ENCODE data around the gene CAV1.
"Not testable (repeated sequence)": the region's sequence is repeated elsewhere in the genome, so short reads cannot be mapped to it uniquely, and the experiment has no call there.

Gene CAV1, protein sequence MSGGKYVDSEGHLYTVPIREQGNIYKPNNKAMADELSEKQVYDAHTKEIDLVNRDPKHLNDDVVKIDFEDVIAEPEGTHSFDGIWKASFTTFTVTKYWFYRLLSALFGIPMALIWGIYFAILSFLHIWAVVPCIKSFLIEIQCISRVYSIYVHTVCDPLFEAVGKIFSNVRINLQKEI

DNA sequence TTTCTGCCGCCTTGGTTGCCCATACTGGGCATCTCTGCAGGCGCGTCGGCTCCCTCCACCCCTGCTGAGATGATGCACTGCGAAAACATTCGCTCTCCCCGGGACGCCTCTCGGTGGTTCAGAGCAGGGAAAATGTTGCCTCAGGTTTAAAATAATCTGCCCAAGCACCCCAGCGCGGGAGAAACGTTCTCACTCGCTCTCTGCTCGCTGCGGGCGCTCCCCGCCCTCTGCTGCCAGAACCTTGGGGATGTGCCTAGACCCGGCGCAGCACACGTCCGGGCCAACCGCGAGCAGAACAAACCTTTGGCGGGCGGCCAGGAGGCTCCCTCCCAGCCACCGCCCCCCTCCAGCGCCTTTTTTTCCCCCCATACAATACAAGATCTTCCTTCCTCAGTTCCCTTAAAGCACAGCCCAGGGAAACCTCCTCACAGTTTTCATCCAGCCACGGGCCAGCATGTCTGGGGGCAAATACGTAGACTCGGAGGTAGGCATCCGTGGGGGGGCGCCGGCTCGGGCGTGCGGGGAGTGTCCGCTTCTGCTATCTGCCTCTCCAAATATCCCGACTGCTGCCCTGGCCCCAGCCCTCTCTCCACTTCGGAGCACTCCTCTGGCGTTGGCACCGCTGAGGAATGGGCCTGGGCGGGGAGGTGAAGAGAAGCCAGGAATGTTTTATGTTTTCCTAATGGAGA lies at the start of gene CAV1:
Gene CAV1, plus strand, starts transcription at position 428 of the 689 bp plus-strand sequence. Its CDS starts 27 bp downstream, at position 455.
- no peak for DNase-seq

DNA sequence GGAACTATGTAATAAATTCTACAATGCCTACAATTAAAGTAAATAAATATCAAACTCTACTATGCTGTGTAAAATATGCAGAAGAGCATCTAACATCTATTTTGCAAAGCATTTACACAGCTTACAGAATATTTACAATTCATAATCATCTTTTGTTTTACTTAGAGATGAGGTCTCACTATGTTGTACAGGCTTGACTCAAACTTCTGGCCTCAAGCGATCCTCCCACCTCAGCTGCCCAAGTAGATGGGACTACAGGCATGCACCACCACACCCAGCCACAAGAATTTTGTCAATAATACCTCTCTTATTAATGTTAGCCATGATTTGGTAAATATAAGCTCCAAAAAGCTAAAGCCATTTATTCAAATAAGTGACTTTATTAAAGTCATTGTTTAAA lies 47.2 kb upstream of the CAV1 start:
- DNase-seq, result no peak

DNA sequence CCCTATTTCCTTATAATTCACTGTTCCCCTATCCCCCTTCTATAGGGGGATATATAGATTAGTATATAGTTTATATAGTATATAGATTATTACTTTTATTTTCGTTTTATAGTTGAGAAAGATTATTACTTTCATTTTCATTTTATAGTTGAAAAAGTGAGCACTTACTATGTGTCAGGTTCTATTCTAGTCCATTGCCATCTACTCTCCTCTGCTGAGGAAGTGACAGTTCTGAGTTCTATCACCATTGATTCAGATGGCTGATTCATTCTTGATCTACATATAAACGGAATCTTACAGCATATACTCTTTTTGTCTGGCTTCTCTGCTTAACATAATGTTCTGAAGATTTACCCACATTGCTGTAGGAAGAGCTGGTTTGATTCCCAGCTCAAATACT lies 46.0 kb upstream of the CAV1 start:
- DNase-seq, result no peak

DNA sequence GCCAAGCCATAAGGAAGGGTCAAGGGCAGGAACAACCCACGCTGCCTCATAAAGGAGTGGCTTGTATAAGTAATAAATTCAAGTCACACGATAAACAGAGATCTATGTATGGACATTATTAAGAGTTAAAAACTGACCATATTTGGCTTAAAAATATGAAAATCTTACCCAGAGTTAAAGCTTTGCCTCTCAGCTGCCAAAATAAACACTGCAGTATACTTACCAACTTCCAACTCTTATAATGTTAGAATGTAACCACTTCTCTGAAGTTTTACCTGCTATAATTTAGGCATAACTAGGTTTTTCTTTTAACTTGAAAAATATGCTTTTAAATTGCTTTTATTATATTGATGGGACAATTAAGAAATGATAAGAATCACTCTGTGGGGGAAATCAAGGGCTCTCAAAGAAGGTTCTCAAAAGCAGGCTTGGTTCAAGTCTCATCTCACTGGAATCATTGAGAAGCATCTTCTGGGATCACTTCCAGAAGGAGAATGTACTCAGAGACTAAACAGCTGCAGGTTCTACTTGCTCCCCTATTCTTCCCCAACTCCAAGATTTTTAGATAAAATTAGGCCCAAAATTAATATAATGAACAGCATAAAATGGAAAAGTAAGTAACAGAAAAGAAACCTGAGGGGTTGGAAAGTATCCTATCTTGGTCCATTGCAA lies 41.4 kb upstream of the CAV1 start:
- no peak for DNase-seq

DNA sequence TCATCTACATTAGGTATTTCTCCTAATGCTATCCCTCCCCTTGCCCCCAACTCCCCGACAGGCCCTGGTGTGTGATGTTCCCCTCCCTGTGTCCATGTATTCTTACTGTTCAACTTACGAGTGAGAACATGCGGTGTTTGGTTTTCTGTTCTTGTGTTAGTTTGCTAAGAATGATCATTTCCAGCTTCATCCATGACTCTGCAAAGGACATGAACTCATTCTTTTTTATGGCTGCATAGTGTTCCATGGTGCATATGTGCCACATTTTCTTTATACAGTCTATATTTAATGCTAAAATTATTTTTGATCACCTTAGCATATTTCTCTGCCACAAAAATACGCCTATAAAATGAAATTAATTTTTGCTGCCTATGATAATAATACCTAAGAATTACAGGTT lies 40.4 kb upstream of the CAV1 start:
- DNase-seq, result not testable (repeated sequence)

DNA sequence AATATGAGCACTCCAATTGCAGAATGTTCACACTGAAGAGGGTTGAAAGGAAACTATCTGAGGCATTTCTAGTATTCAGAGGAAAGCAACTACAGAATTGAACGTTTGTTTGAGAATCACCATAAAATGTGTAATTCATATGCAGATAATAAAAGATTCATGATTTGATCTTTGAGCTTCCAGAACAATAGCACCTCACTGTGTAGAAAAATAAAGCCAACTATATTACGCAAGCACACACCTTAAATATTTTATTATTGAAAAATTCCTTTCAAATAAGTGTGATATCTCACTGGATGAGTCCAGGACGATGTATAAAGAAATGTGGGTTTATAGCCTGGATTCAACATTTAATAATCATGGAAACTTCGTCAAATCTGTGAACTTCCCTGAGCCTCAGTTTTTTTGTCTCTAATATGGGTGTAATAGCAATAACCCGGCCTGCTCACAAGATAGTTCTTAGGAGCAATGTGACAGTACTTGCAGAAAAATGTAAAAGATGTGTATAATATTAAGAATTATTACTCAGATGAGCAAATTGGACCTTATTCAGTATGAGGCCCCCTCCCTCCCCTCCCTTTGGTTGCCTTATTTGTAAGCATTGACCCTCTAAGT lies 36.8 kb upstream of the CAV1 start:
- DNase-seq, result no peak

DNA sequence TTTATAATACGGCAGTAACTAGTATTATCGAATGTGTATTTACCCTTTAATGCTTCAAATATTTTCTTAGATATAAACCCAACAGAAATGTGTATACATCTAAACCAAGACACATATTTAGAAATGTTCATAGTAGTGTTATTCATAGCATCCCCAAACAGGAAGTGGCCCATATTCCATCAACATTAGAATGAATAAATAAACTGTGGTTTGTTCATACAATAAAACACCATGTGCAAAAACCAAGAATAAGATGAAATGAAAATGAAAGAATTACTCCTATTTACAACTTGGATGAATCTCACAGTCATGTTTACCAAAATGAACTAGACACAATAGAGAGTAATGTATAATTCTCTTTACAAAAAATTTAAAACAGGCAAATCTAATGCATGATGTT lies 34.5 kb upstream of the CAV1 start:
- no peak for DNase-seq

DNA sequence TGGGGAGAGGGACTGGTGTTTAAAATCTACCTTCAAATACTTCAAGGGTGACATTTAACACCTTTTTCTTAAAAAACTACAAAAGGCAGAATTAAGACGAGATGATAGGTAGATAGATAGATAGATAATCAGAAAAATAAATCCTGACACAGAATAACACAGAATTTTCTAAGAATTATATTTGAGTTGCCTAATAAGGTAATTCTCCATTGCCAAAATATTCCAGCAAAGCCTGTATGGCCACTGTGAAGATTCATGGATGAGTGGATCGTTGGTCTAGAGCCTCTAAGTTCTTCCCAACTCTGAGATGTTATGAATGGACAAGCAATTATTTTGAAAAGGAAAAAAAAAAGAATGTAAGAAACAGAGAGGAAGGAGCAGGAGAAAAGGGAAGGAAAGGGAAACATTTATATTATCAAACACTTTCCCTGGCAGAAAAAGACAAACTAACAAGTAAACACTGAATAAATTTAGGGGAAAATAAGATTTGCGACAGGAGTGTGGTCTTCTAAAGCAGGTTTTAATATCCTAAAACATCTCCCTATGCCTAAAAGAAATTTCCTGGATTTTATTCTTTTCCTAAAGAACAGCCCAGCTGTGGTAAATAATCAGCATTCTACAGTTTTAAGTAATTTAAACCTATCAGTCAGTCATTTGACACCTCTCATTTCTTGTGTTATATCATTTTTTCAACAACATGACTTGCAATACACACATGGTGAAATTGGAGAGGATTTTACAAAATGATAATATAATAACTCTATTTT lies 32.8 kb upstream of the CAV1 start:
- DNase-seq, result no peak

DNA sequence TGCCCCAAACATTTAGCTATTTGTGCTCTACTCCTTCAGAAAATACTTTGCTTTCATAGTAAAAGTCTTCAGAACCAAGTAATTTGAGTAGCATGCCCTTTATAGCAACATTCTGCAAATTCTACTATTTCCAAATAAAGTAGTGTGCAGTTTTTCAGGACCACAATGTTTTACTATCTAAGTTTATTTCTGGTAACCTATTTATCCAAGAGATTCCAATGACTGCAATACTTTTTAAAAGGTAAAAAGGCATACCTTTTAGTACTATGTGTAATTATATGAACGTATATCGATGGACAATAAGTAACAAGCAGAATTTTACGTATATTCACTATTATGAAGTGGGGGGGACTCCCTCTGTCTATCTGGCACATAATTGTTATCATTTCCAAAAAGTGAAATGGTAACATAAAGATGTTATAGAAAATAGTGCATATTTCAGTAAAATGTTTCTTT lies 32.2 kb upstream of the CAV1 start:
- DNase-seq, result no peak

DNA sequence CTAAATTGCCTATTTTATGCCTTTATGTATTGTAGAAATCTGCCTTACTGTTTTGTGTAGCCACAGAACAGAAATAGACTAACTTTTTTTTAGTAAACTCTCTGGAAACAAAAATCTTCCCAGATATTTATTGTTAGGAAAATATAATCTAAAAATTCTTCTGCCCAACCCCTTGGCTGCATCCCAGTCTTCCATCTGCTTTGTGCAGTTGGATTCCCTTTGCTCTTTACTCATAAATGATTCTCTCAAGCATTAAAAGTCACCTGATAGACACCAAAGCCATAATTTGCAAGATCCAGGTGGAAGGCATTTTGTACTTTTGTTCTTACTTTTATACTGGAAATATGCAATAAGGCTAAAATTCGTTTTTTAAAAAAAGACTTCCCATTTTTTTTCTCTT lies 31.4 kb upstream of the CAV1 start:
- DNase-seq, result no peak

DNA sequence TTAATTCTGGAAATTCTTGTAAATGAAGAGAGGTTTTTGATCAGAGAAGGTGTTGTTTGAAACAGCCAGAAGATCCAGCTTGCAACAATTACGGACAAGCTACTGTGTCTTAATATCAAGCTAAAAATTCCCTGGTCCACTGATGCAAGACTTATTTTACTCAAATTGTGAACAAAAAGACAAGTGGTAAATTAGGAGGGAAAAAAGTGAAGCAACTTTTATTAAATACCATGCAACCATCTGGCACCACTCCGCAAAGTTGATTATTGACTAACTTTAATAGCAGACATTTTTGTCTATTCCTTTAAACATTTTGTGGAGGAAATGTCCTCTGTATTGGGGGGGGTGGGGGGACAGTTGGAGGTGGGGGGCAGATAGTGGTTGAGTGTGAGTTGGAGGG lies 30.4 kb upstream of the CAV1 start:
- no peak for DNase-seq

DNA sequence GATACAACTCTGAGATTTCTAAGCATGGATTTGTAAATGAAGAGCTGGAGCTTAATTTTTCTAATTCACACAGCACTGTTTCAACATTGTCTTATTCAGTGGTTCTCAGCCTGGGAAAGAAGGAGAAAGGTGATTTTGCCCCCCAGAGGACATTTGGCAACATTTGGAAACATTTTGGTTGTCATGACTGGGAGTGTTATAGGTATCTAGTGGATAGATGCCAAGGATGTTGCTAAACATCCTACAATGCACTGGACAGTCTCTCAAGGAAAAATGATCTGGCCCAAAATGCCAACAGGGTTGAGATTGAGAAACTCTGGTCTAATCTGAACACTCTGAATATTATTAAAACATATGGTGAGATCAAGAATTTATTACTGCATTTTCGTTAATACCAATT lies 29.1 kb upstream of the CAV1 start:
- no peak for DNase-seq

DNA sequence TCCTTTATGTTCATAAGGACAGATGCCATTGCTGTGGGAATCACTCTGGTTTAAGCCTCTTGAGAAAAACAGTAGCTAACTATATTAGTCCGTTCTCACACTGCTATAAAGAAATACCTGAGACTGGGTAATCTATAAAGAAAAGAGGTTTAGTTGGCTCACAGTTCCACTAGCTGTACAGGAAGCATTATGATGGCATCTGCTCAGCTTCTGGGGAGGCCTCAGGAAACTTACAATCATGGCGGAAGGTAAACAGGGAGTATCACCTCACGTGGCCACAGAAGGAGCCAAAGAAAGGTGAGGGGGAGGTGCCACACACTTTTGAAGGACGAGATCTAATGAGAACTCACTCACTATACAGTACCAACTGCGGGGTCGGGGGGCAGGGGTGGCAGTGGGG lies 28.2 kb upstream of the CAV1 start:
- no peak for DNase-seq

DNA sequence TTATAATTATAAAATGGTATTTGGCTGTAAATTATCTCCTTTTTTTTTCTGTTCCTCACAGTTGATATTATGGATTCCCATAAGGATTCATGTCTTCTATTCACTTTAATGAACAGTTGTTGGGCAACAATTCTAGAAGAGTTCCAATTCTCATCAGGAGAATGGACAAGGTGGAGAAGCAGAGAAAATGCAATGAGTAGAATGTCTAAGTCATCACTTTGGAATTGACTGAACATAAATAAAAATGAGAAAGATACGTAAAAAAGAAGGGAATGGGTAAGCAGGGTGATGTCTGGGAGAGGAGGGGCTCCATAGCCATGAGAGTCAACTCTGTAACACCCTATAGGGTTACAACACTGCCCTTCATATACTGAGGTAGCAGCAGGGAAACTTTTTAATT lies 27.1 kb upstream of the CAV1 start:
- no peak for DNase-seq

DNA sequence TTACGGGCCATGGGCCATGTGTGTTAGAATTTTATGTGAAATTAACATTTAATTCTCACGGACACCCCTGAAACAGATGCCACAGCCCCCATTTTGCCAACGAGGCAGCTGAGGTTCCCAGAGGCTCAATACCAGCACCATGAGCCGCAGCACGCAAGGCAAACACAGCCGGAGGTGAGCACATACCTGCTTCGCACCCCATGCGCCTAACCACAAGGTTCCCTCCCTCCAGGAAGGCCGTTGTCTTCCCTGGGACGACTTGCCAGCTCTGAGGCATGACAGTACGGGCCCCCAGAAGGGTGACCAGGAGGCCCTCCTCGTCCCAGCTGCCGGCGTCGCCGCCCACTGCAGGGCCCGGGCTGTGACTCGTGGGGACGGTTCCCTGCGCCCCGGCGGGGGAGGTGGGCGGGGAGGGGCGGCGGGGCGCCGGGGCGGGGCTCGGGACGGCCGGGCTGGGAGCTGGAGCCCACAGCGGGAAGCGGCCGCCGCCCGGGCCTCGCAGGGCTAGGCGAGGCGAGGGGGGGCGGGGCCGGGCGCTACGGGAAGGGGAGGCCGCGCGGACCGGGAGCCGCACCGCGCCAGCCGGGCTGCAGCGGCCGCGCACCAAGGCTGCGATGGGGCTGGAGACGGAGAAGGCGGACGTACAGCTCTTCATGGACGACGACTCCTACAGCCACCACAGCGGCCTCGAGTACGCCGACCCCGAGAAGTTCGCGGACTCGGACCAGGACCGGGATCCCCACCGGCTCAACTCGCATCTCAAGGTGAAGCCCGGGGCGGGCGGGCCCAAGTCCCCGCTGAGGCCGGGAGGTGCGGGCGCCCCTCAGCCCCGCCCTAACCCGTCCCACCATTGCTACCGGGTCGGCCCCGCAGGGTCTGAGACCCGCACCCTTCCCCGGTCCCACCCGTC lies 25.4 kb upstream of the CAV1 start, which contains the start of gene CAV2:
Gene CAV2, plus strand, starts transcription at position 571 of the 910 bp plus-strand sequence. Its CDS starts 44 bp downstream, at position 615.
- peak; percentile 24 for DNase-seq

DNA sequence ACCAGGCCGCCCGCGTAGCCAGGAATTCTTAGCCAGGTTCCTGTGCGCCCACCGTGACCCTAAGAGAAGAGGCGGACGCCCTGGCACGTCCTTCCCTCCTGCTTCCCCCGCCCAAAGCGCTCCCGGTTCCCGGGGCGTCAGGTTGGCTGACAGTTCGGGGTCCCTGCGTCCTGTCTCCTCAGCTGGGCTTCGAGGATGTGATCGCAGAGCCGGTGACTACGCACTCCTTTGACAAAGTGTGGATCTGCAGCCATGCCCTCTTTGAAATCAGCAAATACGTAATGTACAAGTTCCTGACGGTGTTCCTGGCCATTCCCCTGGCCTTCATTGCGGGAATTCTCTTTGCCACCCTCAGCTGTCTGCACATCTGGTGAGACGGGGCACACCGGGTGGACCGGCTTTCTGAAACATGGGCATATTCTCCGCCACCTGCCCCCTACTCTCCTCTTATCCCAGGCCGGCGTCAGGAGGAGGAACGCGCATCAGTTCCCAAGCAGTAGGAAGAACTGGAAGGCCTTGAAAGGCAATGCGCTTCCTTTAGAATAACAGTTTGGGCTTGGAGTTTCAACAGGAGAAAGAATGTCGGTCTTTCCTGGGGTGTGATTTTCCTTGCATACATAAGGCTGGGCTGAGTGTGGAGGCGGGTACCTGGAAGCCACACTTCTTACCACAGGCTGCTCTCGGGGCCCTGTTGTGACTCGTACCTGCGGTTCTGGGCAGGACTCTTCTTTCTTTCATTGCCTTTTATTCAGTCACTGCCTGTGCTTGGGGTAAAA lies 24.6 kb upstream of the CAV1 start:
- no peak for DNase-seq

DNA sequence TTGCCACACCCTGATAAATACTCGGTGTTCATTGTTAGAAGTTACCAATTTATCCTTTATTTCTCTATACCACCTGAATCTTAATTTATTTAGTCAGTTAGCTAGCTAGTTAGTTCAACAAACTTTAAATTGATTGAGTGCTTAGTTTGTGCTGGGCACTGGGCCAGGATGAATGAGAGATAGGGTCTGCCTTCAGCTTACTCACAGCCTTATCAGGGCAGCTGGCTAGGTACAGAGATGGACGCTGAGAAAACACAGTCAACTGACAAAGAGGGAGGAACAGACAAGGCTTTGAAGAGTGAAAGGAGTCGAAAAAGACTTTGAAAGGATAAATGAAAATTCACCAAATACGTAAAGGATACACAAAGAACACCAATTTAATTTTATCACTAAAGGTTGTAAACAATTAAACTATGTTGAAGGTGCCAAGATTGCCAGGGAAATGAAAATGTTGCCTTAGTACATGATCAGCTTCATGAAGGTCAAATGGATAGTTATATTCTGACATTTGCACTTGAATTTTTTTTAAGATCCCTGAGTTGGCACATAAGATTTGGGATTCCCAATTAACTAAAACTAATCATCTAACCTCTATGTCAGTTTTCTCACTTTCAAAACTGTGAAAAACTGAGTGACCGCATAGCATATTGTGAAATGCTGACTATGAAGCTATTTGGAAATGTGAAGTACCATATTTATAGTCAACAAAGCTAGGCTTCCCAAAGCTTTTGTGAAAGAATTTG lies 23.2 kb upstream of the CAV1 start:
- no peak for DNase-seq

DNA sequence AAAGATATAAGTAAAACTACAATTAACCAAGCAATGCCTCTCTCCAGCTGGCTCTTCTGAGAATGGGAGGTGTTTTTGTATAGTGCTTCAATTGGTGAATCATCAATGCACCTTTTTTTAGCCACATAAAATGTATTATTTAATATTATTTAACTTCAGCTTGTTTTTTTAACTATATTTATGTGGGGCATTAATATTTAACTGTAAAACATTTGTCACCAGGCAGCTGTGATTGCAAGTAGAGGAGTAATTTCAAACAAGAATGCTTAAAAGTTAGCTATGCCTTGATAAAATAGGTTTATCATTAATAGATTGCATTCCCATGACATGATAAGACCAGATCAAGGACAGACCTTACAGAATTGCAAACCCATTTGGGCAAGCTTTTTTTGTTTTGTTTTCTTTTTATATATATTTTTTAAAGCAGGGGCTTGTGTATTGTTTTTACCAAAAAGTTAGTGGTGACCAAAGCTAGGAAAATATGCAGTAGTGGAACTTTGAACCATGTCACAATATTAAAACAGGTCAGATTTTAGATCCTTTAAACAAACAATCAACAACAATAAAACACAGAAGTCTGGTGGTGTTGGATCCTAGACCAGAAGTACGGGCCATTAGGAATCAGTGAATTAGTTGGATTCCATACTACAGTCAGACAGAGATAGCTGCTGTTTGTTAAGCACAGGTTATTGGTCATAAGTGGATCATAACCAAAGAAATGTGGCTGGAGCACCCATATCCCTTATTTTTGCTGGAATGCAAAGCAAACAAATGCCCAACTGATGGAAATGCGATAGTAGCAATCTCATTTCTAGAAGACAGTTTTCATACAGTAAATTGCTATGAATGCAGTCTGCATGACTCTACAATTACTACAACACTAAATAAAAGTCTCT lies 22.4 kb upstream of the CAV1 start:
- DNase-seq, result no peak

DNA sequence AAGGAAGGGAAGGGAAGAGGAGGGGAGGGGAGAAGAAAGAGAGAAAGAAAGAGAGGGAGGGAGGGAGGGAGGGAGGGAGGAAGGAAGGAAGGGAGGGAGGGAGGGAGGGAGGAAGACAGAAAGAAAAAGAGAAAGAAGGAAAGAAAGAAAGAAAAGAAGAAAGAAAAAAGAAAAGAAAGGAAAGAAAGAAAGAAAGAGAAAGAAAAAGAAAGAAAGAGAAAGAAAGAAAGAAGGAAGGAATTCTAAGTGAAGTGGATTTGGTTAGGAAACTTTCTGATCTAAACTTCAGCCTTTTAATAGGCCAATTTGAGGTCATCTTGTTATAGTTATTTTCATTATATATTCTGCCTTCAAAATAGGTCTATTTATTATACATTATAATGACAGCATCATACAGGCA lies 21.0 kb upstream of the CAV1 start:
- DNase-seq, result no peak

All from NCI-H510A (cell line).